HG02678 (cell line): ENCODE data around the gene R3HDM4.

Experiments
- ATAC-seq: cut with Tn5 transposase; IDR thresholded peaks from one replicate; pipeline ENCODE4 v1.9.1; 2021; ENCODE audit warnings: mild to moderate bottlenecking, moderate library complexity; ENCODE audit not compliant: unreplicated experiment

R3HDM4 gene

DNA sequence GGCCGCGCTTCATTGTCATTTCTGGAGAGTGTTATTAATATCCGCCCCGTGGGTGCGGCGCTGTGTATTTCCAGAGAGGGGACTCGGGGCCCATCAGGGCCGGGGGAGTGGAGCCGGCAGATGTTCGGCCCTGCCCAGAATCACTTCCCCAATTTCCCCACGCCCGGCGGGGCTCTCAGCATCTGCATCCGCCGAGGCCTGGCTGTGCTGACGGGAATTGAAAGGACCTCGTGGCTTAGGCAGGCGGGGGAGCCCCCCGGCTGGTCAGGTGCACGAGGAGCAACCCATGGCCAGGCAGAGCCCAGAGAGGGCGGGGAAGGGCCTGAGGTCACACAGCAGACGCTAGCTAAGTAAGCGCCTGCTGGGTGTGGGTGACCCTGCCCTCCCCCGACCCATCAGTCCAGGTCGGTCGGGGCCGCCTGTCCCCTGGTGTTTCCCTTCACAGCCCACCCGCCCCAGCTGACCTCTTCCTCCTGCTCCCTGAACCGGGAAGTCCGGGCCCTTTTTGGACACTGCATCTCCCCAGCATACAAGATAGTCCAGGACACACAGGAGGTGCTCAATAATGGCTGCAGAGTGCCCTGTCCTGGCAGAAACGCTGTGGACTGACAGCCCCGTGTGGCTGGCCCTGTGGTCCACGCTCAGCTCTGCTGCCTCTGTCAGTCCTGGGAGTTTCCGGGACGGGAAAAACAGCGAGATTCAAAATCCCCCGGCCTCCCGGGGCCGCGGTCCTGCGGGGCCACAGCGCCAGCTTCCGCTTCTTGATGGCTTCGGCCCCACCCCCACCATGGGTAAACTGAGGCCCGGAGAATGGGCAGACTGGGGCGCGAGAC is 34.9 kb upstream of the R3HDM4 start:
- ATAC-seq, result peak; percentile 72

DNA sequence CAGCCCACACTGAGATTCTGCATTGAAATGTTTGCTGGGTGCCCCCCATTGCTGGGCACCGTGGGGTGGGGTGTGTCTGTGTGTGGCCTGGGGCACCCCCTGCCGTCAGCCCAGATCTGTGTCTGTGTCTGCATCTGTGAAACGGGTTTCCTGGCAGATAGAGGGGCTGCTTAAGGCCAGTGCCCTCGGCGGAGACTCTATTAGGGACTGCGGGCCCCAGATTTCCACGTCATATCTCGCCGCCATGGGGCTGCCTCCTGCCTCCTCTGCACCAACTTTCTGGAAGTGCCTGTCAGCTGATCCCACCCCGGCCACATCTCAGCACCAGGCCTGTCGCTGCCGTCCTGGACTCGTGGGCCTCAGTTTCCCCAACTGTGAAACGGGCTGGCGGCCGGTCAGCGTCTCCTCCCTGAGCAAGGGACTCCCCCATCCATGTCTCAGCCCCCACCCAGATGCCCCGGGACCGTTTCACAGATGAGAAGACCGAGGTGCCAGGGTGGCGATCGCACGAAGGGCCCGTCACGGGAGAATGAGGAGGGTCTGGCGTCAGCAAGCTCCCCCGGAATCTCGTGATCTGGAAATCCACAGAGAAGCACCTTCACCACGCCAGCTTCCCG is 34.2 kb upstream of the R3HDM4 start:
- ATAC-seq, result no peak

DNA sequence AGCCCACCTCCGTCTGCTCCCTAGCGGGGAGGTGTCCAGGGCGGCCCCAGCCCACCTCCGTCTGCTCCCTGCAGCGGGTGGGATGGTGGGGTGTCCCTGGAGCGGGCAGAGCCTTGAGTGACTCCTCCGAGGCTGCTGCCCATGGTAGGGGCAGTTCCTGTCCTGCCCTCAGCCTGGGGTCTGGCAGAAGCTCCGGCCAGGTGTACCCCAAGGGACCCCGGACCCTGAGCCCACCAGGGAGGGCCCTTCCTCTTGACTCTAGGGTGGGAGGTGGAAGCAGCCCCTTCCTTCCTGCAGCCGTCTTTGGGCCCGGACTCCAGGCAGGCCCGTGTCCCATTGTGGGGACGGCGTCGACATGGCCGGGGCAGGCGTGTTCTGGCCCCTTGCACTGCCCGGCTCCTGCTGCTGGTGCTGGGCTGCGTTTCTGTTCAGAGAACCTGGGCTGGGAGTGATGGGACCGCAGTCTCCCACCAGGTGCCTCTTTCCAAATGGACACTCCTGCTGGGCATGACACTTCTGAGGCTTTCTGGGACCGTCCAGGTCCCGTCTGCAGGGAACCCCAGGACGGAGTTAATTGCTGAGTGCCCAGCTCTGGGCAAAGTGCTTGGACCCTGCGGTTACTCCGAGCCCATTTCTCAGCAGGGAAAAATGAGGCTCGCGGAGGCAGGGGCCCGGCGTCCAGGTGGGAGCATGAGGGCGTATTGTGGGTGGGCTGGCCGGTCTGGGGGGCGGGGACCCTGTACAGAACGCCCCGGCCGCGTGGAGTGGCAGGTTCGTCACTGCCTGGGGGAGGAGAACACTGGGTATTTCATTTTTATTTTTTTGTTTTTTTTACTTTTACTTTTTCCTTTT is 32.6 kb upstream of the R3HDM4 start:
- no peak for ATAC-seq

DNA sequence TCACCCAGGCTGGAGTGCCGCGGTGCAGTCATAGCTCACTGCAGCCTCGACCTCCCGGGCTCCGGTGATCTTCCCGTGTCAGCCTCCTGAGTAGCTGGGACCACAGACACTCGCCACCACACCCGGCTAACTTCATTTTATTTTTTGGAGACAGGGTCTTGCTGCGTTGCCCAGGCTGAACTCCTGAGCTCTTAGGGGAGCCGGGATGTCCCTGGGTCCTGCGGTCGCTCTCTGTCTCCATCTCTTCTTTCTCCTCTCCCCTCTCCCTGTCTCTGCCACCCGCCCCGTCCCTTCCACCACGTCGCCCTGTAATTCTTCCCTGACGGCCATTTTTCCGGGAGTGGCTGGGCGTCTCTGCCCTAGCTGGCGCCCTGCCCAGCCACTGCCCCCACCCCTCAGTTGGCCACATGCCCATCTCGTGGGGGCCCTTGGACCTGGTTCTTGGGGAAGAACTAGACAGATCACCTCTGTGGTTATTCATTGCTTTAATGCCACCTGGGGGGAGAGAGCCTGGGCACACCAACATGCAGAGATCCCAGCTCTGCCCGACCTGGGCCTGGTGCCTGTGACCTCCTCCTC is 31.7 kb upstream of the R3HDM4 start:
- ATAC-seq, result no peak

DNA sequence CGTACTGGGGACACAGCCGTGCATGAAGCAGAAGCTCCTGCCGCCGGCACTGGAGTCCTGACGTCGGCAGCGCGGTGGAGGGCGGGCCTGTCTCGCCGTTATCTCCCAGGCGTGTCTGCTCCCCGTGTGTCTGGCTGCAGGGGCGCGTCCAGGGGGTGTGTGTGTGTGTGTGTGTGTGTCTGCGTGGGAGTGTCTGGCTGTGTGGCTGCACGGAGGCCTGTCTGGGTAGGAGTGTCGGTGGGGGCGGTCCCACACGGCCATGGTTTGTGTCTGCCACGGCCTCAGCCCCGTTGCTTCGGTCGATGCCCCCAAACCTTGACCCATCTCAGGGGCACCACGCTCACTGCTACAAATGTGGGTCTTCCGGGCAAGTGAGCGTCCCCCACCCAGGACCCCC is 31.1 kb upstream of the R3HDM4 start:
- ATAC-seq, result no peak

DNA sequence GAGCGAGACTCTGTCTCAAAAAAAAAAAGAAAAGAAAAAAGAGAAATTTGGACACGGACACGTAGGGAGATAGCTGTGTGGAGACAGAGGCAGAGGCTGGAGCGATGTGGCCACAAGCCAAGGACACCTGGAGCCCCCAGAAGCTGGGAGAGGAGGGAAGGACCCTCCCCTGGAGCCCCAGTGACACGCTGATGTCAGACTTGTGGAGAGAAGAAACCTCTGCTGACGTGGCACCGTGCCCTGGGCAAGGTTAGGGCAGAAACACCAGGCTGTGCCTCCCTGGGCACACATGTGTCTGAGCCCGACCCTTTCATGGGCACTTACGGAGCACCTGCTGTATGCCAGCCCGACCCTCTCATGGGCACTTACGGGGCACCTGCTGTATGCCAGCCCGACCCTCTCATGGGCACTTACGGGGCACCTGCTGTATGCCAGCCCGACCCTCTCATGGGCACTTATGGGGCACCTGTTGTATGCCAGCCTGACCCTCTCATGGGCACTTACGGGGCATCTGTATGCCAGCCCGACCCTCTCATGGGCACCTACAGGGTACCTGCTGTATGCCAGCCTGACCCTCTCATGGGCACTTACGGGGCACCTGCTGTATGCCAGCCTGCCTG is 30.6 kb upstream of the R3HDM4 start:
- no peak for ATAC-seq

DNA sequence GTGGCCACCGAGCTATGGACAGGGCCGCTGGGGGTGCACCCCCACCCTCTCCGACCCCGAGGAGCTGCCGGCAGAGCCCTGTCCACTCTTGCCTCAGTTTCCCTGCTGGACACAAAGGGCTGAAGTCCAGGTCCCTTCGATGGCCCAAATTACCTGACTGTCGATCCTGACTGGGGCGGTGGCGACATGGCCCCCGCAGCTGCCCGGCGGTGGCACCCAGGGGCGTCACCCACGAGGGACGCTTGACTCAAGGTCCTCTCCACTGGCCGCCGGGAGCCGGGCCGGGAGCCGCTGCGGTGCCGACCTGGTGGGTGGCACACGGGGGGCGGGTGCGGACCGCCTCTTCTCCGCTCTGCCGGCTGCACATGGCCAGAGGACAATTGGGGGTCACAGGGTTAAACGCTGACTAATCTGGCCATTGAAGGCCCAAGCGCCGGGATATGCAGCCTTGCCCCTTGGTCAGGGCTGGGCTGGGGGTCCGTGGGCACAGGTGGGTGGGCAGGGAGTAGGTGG is 29.2 kb upstream of the R3HDM4 start:
- ATAC-seq, result no peak

DNA sequence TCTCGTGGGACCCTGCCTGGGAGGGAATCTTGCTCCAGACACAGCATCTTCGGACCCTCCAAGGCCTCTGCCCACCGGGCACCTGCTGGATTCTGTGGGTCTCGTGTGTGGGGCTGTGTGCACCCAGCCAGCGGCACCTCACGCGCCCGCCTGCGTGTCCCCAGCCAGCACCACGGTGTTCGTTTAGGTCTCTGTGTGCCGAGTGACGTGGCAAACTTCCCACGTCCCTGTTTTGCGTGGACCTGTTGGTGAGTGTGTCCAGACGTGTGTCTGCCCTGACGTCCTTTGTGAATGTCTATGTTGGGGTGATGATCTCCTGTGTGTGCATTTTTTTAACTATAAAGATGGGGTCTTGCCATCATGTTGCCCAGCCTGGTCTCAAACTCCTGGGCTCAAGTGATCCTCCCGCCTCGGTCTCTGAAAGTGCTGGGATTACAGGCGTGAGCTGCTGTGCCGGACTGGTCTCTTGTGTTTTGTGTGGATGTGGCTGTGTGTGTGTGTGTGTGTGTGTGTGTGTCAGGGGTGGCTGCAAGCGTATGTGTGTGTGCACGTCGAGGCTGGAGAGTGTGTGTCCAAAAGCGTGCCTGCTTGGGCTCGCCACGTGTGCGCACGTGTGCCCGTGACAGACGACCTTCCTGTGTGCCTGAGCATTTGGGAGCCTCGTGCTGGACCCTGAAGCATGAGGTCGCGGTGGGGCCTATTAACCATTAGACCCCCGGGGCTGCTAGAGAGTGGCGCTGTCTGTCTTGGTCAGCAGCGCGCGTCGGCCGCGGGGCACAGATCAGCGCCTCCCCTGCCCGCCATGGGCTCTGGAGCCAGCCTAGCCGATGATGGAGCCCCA is 28.5 kb upstream of the R3HDM4 start:
- no peak for ATAC-seq

DNA sequence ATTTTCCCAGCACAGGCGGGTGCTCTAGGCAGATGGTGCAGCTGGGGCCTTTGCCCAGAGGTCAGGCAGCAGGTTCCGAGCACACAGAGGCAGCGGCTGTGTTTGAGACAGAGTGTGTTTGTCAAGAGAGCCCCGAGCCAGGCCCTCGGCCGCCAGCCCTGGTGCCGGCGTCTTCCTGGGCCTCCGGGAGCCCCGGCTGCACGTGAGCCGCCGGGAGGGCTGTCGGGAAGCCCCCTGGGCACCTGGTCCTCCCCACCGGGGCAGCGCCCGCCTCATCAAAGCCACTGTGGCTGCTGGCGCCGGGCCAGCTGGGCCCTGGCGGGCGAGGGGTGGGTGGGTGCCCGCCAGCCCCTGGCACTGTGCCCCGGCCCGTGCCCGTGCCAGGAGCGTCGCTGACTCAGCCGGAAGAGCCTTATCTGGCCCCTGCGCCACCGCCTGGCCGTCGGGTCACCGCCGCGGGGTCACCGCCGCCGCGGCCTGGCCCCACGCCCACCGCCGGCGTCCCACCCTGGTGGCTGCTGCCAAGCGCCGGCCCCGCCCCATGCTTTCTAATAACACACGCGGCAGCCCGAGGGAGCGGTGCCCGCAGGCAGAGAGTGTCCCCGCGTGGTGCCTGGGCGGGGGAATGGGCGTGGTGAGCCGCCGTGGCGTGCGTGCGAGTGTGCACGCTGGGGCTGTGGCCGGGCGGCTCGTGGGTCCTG is 27.7 kb upstream of the R3HDM4 start:
- peak; percentile 43 for ATAC-seq

DNA sequence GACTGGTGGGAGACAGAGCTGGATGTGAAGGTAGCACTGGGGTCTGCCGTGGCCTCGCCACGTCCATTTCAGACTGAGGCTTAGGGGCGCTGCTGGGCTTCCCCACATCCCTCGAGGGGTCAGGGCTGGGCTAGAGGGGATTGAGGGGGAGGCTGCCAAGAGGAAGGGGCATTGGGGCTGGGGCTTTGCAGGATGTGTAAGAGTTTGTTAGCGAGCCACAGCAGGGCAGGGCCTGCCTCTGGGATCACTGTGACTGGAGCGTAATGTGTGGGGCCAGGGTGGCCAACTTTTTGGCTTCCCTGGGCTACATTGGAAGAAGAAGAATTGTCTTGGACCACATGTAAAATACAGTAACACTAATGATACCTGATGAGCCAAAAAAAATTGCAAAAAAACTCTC is 26.9 kb upstream of the R3HDM4 start:
- ATAC-seq, result no peak

DNA sequence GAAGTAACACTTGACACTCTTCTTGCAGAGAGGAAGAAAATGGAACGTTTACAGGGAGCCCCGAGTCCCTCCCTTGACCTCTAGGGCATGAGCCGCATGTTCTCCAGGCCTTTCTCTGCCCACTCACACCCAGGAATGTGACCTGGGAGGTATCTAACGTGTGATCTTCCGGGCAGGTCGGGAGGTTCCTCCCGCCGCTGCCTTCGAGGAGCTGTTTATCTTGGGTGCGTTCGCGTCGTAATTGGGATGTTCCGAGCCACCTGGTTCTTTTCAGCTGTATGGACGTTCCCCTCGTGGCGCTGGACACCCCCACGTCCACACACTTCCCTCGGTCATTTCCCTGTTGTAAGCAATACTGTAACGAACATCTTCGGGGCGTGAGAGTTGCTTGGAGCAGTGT is 26.4 kb upstream of the R3HDM4 start:
- no peak for ATAC-seq

DNA sequence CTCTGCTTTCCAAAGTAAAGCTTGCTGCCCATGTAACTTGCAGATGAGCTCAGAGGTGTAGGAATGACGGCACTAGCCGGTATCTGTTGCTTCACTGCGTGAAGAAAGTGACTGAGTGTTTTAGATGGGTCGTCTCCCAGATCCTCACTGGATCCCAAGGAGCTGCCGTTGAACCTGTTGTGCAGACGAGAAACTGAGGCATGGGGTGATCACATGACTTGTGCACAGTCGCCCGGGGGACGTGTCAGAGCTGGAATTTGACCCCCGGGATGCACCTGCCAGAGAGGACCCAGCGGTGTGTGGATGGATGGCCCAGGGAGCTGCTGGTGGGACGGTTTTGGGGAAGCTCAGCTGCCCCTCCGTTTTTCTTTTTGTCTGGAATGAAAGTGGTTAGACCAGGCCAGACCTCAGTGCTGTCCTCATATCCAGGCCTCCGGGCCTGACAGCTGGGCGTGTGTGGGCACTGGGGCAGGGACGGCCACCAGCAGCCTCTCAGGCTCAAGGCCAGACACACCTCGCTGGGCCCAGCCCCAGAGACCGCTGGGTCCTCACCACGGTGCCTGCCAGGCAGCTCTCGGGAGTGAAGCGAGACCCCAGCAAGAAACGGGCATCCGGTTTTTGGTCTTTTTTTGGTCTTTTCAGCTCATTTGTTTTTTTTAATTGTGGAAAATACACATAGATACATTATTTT is 25.4 kb upstream of the R3HDM4 start:
- no peak for ATAC-seq

DNA sequence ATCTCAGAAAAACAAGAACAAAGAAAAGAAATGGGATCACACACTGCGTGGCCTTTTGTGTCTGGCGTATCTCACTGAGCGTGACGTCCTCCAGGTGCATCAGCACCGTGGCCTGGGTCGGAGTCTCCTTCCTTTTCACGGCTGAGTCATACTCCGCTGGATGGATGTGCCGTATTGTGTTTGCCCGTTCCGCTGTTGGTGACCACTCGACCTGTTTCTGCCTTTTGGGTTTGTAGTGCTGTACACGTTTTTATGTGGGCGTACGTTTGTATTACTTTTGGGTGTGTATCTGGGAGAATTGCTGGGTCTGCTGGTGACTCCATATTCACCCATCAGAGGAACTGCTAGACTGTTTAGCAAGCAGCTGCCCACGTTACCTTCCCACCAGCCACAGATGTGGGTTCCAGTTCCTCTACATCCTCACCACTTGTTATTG is 24.3 kb upstream of the R3HDM4 start:
- no peak for ATAC-seq

DNA sequence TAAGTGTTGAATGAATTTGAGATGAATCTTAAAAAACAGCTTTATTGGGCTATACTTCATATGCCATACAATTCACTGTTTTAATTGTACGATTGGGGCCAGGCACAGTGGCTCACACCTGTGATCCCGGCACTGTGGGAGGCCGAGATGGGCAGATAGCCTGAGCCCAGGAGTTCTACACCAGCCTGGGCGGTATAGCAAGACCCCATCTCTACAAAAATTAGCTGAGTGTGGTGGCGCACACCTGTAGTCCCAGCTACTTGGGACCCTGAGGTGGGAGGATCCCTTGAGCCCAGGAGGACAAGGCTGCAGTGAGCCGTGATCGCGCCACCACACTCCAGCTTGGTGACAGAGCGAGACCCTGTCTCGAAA is 23.1 kb upstream of the R3HDM4 start:
- ATAC-seq, result no peak

DNA sequence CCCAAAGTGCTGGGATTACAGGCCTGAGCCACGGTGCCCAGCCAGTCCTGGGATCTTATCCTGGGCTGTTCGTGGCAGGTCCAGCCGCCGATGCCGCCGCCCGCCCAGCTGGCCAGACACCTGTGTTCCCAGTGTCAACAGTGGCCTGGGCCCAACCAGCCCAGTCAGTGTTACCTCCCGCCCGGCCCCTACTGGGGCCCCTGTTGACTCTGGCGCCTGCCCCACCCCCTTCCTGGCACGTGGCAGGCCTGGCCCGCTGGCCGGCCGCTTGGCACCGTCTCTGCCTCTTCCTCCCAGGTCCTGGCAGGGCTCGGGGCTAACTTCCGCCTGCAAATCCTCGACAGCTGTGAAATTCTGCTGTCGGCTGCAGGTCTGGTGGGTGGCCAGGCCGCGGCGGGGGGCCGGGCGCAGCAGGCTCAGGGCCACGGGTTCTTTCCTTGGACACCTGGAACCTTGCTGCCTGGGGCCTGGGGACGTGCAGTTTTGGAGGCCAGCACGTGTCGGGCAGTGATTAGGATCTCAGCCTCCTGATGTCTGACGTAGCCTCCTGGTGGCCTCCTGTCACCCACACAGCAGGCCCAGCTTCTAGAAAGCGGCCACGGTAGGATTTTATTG is 22.0 kb upstream of the R3HDM4 start:
- no peak for ATAC-seq

DNA sequence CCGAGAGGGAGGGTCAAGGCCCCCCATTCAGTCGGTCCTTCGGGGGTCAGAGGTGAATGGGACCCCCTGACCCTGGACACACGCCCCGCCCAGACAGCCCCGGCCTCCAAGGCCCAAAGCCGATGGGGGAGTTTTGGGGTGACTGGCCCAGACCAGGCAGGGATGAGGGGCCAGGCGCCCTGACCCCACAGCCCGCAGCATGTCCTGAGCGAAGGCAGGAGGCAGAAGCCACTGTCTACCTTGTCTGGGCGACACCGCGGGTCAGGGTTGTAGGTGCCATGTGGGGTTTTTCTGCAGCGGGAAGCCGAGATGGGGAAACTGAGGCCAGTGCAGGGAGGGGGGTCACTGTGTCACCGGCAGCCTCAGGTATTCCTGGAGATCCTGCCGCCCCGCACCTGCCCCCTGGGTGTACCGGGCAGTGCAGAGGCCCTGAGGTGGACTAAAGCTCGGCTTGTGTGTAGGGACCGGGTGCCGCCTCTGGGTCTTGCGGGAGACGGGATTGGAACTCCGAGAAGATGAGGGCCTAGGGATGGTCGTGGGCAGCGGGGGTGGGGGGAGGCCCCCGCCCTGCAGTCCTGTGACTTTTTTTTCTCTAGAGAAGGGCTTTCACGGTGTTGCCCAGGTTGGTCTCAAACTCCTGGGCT is 21.3 kb upstream of the R3HDM4 start:
- no peak for ATAC-seq

DNA sequence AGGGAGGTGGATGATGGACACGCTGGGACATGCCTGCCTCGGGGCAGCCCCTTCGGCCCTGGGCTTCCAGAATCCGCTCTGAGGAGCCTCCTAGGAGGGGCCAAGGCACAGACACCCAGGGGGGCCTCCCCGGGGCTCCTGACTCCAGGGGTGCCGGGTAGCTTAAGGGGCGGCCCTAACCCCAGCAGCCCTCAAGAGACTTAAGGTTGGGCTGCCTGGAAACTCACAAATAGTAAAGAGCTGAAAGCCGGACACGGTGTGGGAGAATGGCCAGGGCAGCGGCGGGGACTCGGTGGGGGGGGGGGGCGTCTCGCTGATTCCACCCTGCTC is 20.5 kb upstream of the R3HDM4 start:
- ATAC-seq, result no peak
